IMR-90 (cell line): ENCODE data around the gene OSBPL6. TPM values are rescaled to one million over a fixed set of nuclear protein-coding genes. Genes with fewer than 3 reads are reported as not detected.
A peak's percentile ranks its signal among the peaks of the same experiment; 100 is the strongest.

ENCODE experiments used
- ATAC-seq: fragments of 200-7000 bp; cut with Tn5 transposase; 2 replicates; pipeline ENCODE4 v1.9.1; 2020; ENCODE audit warnings: low read depth, mild to moderate bottlenecking, moderate library complexity
- BruUV-seq: library from RNA; stranded (reverse); fragments of 400-500 nt; replicated peaks from 2 replicates; lab custom pipeline; 2021; lab: Mats Ljungman, UMichigan
- CTCF ChIA-PET: fragments of 300-600 bp; formaldehyde crosslinking; extraction: SDS; loops from one replicate; lab custom pipeline; 2021; ENCODE audit warnings: antibody characterized with exemption; lab: Yijun Ruan, JAX
- POLR2A ChIA-PET: fragments of 300-600 bp; sonication (Branson Sonifier 250); formaldehyde crosslinking; loops from one replicate; lab custom pipeline; 2022; ENCODE audit warnings: antibody characterized with exemption; ENCODE audit not compliant: unreplicated experiment; lab: Charles Lee
- DNase-seq: peaks from one replicate; pipeline ENCODE4 v3.0.0; 2013
- H2AFZ ChIP-seq: replicated peaks from 2 replicates; pipeline ENCODE3; 2013; ENCODE audit warnings: low read length, mild to moderate bottlenecking; ENCODE audit not compliant: poor library complexity
- H2AK5ac ChIP-seq: 2 replicates; pipeline ENCODE4 v1.6.1; 2013; ENCODE audit warnings: low read depth, low read length, inconsistent platforms
- H2AK9ac ChIP-seq: replicated peaks from 2 replicates; pipeline ENCODE3; 2013; ENCODE audit warnings: mild to moderate bottlenecking, low read depth, low read length, moderate library complexity; ENCODE audit not compliant: poor library complexity
- H2BK120ac ChIP-seq: 2 replicates; pipeline ENCODE4 v1.6.1; 2013; ENCODE audit warnings: low read depth, low read length, inconsistent platforms
- H2BK15ac ChIP-seq: 3 replicates; pipeline ENCODE4 v1.6.1; 2013; ENCODE audit warnings: low read depth, low read length, inconsistent platforms
- H2BK20ac ChIP-seq: 2 replicates; pipeline ENCODE4 v1.6.1; 2013; ENCODE audit warnings: low read depth, mild to moderate bottlenecking, inconsistent platforms, low read length, moderate library complexity
- H2BK5ac ChIP-seq: 2 replicates; pipeline ENCODE4 v1.6.1; 2013; ENCODE audit warnings: mild to moderate bottlenecking, low read depth, low read length, inconsistent platforms; ENCODE audit not compliant: poor library complexity, severe bottlenecking
- H3K14ac ChIP-seq: replicated peaks from 2 replicates; pipeline ENCODE4 v1.6.1; 2013; ENCODE audit warnings: low read depth, low read length, inconsistent platforms
- H3K18ac ChIP-seq: 2 replicates; pipeline ENCODE4 v1.6.1; 2013; ENCODE audit warnings: low read depth, low read length, control low read depth
- H3K23ac ChIP-seq: 2 replicates; pipeline ENCODE4 v1.6.1; 2013; ENCODE audit warnings: low read depth, low read length, inconsistent platforms
- H3K27ac ChIP-seq: 2 replicates; pipeline ENCODE4 v1.5.1; 2013; ENCODE audit warnings: mild to moderate bottlenecking, control low read depth, low read length; ENCODE audit not compliant: insufficient read depth
- H3K27me3 ChIP-seq: 2 replicates; pipeline ENCODE4 v1.6.1; 2013; ENCODE audit warnings: low read length; ENCODE audit not compliant: control insufficient read depth, insufficient read depth
- H3K36me3 ChIP-seq: 2 replicates; pipeline ENCODE4 v1.6.1; 2013; ENCODE audit warnings: low read length, mixed read lengths; ENCODE audit not compliant: control insufficient read depth, insufficient read depth
- H3K4ac ChIP-seq: 2 replicates; pipeline ENCODE4 v1.6.1; 2013; ENCODE audit warnings: low read depth, low read length, inconsistent platforms
- H3K4me1 ChIP-seq: 2 replicates; pipeline ENCODE4 v1.6.1; 2013; ENCODE audit warnings: low read length, mixed read lengths; ENCODE audit not compliant: control insufficient read depth, insufficient read depth
- H3K4me2 ChIP-seq: 2 replicates; pipeline ENCODE4 v1.6.1; 2013; ENCODE audit warnings: low read depth, mild to moderate bottlenecking, control low read depth, low read length, moderate library complexity
- H3K4me3 ChIP-seq: 2 replicates; pipeline ENCODE4 v1.5.1; 2013; ENCODE audit warnings: low read depth, mild to moderate bottlenecking, control low read depth, low read length, moderate library complexity; ENCODE audit not compliant: insufficient read depth
- H3K56ac ChIP-seq: 2 replicates; pipeline ENCODE4 v1.6.1; 2013; ENCODE audit warnings: low read length, inconsistent platforms; ENCODE audit not compliant: insufficient read depth; ENCODE audit errors: extremely low read depth
- H3K79me1 ChIP-seq, 2 experiments: 2 replicates each; pipeline ENCODE4 v1.6.1; 2013; ENCODE audit warnings: low read length in 2 of 2, inconsistent platforms in 1 of 2, low read depth in 1 of 2
- H3K9ac ChIP-seq: 2 replicates; pipeline ENCODE4 v1.6.1; 2013; ENCODE audit warnings: low read depth, low read length, control low read depth
- H3K9me1 ChIP-seq: 2 replicates; pipeline ENCODE4 v1.6.1; 2013; ENCODE audit warnings: low read length, inconsistent platforms; ENCODE audit not compliant: insufficient read depth
- H3K9me3 ChIP-seq: 2 replicates; pipeline ENCODE4 v1.6.1; 2013; ENCODE audit warnings: low read length; ENCODE audit not compliant: control insufficient read depth, insufficient read depth
- H4K20me1 ChIP-seq: 2 replicates; pipeline ENCODE4 v1.6.1; 2013; ENCODE audit warnings: low read length, inconsistent platforms; ENCODE audit not compliant: insufficient read depth
- H4K5ac ChIP-seq: 2 replicates; pipeline ENCODE4 v1.6.1; 2013; ENCODE audit warnings: mild to moderate bottlenecking, low read depth, low read length, control low read depth
- H4K8ac ChIP-seq, 2 experiments: 2 replicates each; pipeline ENCODE4 v1.6.1; 2013; ENCODE audit warnings: low read depth in 2 of 2, low read length in 2 of 2, control low read depth in 1 of 2, inconsistent platforms in 1 of 2
- H4K91ac ChIP-seq: 2 replicates; pipeline ENCODE4 v1.6.1; 2013; ENCODE audit warnings: low read depth, low read length, inconsistent platforms; ENCODE audit not compliant: insufficient read depth
- CHD1 ChIP-seq: IDR thresholded peaks from 2 replicates; pipeline ENCODE4 v1.6.1; 2012; ENCODE audit warnings: low read depth, low read length, improper control_type of control experiment
- CTCF ChIP-seq: conservative IDR thresholded peaks from 2 replicates; pipeline ENCODE4 v1.5.1; 2012; ENCODE audit warnings: mild to moderate bottlenecking, low read depth, low read length, improper control_type of control experiment
- FOS ChIP-seq: fragments of 150-350 bp; IDR thresholded peaks from 2 replicates; pipeline ENCODE4 v1.6.1; 2016; ENCODE audit warnings: low read depth, low read length
- MAFK ChIP-seq: IDR thresholded peaks from 2 replicates; pipeline ENCODE4 v1.6.1; 2012; ENCODE audit warnings: low read depth, low read length, improper control_type of control experiment
- MAZ ChIP-seq: IDR thresholded peaks from 2 replicates; pipeline ENCODE4 v1.6.1; 2012; ENCODE audit warnings: low read depth, mild to moderate bottlenecking, low read length, improper control_type of control experiment, moderate library complexity, borderline replicate concordance
- MXI1 ChIP-seq: IDR thresholded peaks from 2 replicates; pipeline ENCODE4 v1.6.1; 2012; ENCODE audit warnings: low read depth, mild to moderate bottlenecking, low read length, moderate library complexity, borderline replicate concordance
- NFE2L2 ChIP-seq: fragments of 150-350 bp; IDR thresholded peaks from 2 replicates; pipeline ENCODE4 v1.6.1; 2016; ENCODE audit warnings: low read depth, mild to moderate bottlenecking, low read length
- POLR2A ChIP-seq: IDR thresholded peaks from 2 replicates; pipeline ENCODE4 v1.6.1; 2012; ENCODE audit warnings: mild to moderate bottlenecking, low read depth, low read length
- SMC3 ChIP-seq: fragments of 150-350 bp; IDR thresholded peaks from 2 replicates; pipeline ENCODE4 v1.6.1; 2016; ENCODE audit warnings: low read depth, mild to moderate bottlenecking, antibody characterized with exemption, low read length, moderate library complexity
- whole genome bisulfite sequencing, 2 experiments: methylation state at CpG; one replicate each; pipeline versions ENCODE4 v1.1.5 to v1.1.7; 2013; ENCODE audit warnings: missing lambda C conversion rate in 2 of 2; ENCODE audit not compliant: insufficient read length in 1 of 2; ENCODE audit errors: extremely low coverage in 2 of 2; 5-methylcytosine and 5-hydroxymethylcytosine counted together
- dilution Hi-C: fragments of 300-500 bp; cut with HindIII; formaldehyde crosslinking; loops from one replicate; pipeline ENCODE4 v1.14.3; 2018; ENCODE audit warnings: low sequenced_read_pairs; ENCODE audit not compliant: unreplicated experiment
- in situ Hi-C: fragments of 300-500 bp; cut with MboI; formaldehyde crosslinking; loops from 3 replicates; pipeline ENCODE4 v1.14.3; 2019; ENCODE audit warnings: low sequenced_read_pairs, inconsistent platforms, mixed read lengths
- intact Hi-C: fragments of 100-400 bp; cut with micrococcal nuclease; formaldehyde crosslinking; loops from 2 replicates; pipeline ENCODE4 v1.10.0; 2022
- polyA plus RNA-seq, 3 experiments: library from polyadenylated mRNA; depleted of rRNA; stranded (reverse); fragments of >200 nt; gene quantifications; 2 replicates each; pipeline ENCODE4 v1.2.3, GENCODE V29; 2012; ENCODE audit warnings: low replicate concordance in 1 of 3
- total RNA-seq: library from RNA; depleted of rRNA; stranded (reverse); fragments of >200 nt; gene quantifications from 2 replicates; pipeline ENCODE4 v1.2.3, GENCODE V29; 2012

OSBPL6 gene
- total and polyA plus RNA-seq, 2 of the 4 experiments (the other 2 are of a cell fraction) = 3.2 to 3.7 TPM

- CTCF ChIA-PET = interaction anchor here (0.6 kb wide), 1 partner anchor 21 kb away, joined by 3 read pairs; no protein-coding TSS in a partner anchor
Observed at GRCh38 chr2:178237488-178238153, 43.3 kb downstream of the OSBPL6 start.

More at GRCh38 chr2:178237488-178238153, 43.3 kb downstream of the OSBPL6 start:
- no peak overlapping the region for H2AK5ac ChIP-seq
- DNase-seq (peak; percentile 16), ATAC-seq (no peak)
- no peak overlapping the region for H3K4me2 ChIP-seq
- no peak overlapping the region for H3K9ac ChIP-seq
- H3K4ac ChIP-seq = no peak overlapping the region
- H3K36me3 ChIP-seq = no peaks in the 10 kb centered on the region
- dilution Hi-C loops (no loop called here), in situ Hi-C loops (no loop called here), intact Hi-C loops (no loop called here)
- no peaks in the 10 kb centered on the region; the same call in 1 of the 2 replicates for H3K9me1 ChIP-seq
- no peak overlapping the region for H4K91ac ChIP-seq
- POLR2A ChIA-PET = no interaction called here
- no peak overlapping the region for H2BK15ac ChIP-seq
- H2AFZ ChIP-seq = no peak overlapping the region
- 88% methylated on average over 1 of the region's 1 CpG; no CpG with 5 or more reads in 1 of the 2 experiments for WGBS, 2 experiments
- BruUV-seq = no TSS peak
- H3K27me3 ChIP-seq = no peaks in the 10 kb centered on the region
- H3K23ac ChIP-seq = no peak overlapping the region
- H2BK5ac ChIP-seq = no peak overlapping the region
- no peak overlapping the region for H3K18ac ChIP-seq
- no peak overlapping the region for H2BK20ac ChIP-seq
- H4K8ac ChIP-seq = no peak overlapping the region
- no peak overlapping the region for H2AK9ac ChIP-seq
- no peak overlapping the region for H3K4me3 ChIP-seq
- H3K79me1 ChIP-seq = peaks cover 0 to 5% of the 10 kb centered on the region in 2 experiments; a peak in 1 of 4 replicates
- H4K20me1 ChIP-seq = no peaks in the 10 kb centered on the region
- H4K5ac ChIP-seq = no peak overlapping the region
- H3K9me3 ChIP-seq = no peaks in the 10 kb centered on the region
- H3K4me1 ChIP-seq = peaks cover 4% of the 10 kb centered on the region; the same call in 1 of the 2 replicates
- no peak overlapping the region for H3K56ac ChIP-seq
- H3K27ac ChIP-seq = no peak overlapping the region
- no peak for TF ChIP-seq MAFK
- TF ChIP-seq SMC3 = no peak
- no peak for TF ChIP-seq FOS
- TF ChIP-seq MXI1 = no peak
- TF ChIP-seq CTCF = no peak
- no peak for TF ChIP-seq NFE2L2
- TF ChIP-seq CHD1 = no peak
- TF ChIP-seq POLR2A = no peak
- TF ChIP-seq MAZ = no peak
- H2BK120ac ChIP-seq = no peak overlapping the region
- no peak overlapping the region for H3K14ac ChIP-seq
